Vagina (tissue), 2 donors: ENCODE measurements around the gene CORO1A. TPM values are rescaled to one million over a fixed set of nuclear protein-coding genes. Genes with fewer than 3 reads are reported as not detected.
A peak's percentile ranks its signal among the peaks of the same experiment; 100 is the strongest.
"Not testable (repeated sequence)": the region's sequence is repeated elsewhere in the genome, so short reads cannot be mapped to it uniquely, and the experiment has no call there.

ENCODE experiments used
- DNase-seq, 2 donors: peaks; one replicate each; pipeline ENCODE4 v3.0.0-alpha.2; 2017; ENCODE audit errors: extremely low spot score in 2 of 2
- H3K27ac ChIP-seq: fragments of 200-600 bp; sonication (generic); one replicate; pipeline ENCODE4 v1.5.1; 2019
- H3K27me3 ChIP-seq: fragments of 200-600 bp; sonication (generic); one replicate; pipeline ENCODE4 v1.5.1; 2019
- H3K36me3 ChIP-seq, 2 donors: fragments of 200-600 bp; sonication (generic); one replicate each; pipeline ENCODE4 v1.5.1; 2017 to 2019
- H3K4me1 ChIP-seq: fragments of 200-600 bp; sonication (generic); one replicate; pipeline ENCODE4 v1.5.1; 2019
- H3K4me3 ChIP-seq, 2 donors: fragments of 200-600 bp; sonication (generic); 1 replicate in 1 of 2; 2 replicates in 1 of 2; pipeline ENCODE4 v1.5.1; 2016 to 2019
- H3K9me3 ChIP-seq: fragments of 200-600 bp; sonication (generic); one replicate; pipeline ENCODE4 v1.5.1; 2019
- intact Hi-C: fragments of 100-400 bp; cut with DNase I; formaldehyde crosslinking; loops from one replicate; pipeline ENCODE4 v1.15.1; 2023
- small RNA-seq: library from RNA; depleted of rRNA; stranded (forward); fragments of <200 nt; gene quantifications from one replicate; pipeline ENCODE3, GENCODE V24; 2016
- total RNA-seq: library from RNA; depleted of rRNA; stranded (reverse); fragments of >200 nt; gene quantifications from one replicate; pipeline ENCODE4 v1.2.3, GENCODE V29; 2016

The CORO1A gene
- total RNA-seq, 1 donor from 2014 or later = 51.1 TPM

DNA sequence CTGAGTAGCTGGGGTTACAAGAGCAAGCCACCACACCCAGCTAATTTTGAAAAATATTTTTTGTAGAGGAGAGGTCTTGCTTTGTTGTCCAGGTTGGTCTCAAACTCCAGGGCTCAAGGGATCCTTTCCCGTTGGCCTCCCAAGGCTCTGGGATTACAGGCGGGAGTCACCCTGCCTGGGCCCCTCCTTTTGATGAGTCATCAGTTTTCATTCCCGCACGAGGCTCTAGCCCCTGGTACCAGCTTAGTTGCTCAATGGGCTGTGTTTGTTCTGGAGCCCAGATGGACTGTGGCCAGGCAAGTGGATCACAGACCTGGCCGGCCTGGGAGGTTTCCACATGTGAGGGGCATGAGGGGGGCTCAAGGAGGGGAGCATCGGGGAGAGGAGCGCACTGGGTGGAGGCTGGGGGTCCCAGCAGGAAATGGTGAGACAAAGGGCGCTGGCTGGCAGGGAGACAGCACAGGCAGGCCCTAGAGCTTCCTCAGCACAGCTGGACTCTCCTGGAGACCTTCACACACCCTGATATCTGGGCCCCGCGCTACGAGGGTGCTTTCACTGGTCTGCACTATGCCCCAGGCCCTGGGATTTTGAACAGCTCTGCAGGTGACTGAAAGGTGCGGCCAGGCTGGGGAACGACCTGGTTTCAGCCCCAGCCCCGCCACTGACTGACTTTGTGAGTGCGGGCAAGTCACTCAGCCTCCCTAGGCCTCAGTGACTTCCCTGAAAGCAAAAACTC is 16.4 kb downstream of the CORO1A start:
- intact Hi-C loops, H3K27me3 ChIP-seq, DNase-seq, H3K36me3 ChIP-seq, H3K4me3 ChIP-seq, H3K9me3 ChIP-seq, H3K27ac ChIP-seq, H3K4me1 ChIP-seq: not testable (repeated sequence)

DNA sequence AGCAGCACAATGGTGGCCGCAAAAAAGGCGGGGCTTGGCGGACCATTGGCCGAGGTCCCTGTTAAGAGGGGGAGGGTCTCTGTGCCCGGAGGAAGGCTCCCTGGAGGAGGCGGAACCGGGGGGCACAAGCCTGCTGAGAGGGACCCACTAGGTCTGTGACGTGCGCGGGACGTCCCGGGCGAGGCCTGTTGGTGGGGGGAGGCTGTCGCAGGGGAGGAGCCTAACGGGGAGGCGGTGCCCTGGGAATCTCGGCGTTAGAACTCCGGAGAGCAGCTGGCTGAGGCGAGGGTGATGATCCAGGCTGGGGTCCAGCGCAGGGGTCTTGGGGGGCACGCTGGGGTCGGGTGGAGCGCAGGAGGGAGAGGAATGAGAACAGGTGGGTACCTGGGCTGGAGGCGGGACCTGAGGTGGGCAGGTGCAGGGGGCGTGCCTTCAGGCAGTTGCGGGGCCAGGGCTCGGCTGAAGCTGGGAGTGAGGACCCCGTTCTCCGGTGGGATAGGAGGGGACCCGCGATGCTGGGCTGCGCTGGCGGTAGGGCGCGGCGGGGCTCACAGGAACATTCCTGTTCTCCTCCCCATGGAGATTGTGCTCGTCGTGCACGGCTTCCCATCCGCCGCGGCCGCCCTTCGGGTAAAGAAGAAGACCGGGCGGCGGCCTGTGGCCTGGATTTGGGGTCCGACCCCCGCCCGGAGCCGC is 22.3 kb downstream of the CORO1A start:
- H3K4me3 ChIP-seq = peak overlapping the region; percentile 47 to 55
- H3K4me1 ChIP-seq, H3K36me3 ChIP-seq, DNase-seq, intact Hi-C loops, H3K27me3 ChIP-seq, H3K9me3 ChIP-seq, H3K27ac ChIP-seq: not testable (repeated sequence)

DNA sequence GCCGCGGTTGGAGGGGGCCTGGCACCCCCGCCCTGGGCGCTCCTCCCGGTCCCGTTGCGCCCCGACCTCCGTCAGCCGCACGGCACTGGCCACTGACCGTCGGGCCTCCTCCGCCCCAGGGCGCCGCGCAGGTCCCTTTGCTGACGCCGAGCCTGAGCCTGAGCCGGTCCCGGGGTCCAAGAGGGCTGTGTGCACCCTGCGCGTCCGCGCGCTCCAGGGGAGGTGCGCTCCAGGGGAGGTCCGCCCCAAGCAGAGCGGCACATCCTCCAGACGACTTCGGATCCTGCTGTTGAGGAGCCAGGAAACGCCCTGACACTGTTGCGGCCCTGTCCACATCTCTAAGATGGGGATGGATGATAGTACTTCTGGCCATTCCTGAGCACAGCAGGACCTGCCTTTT is 22.9 kb downstream of the CORO1A start:
- H3K4me3 ChIP-seq = peak overlapping the region; percentile 47 to 55
- H3K27me3 ChIP-seq = not testable (repeated sequence)

DNA sequence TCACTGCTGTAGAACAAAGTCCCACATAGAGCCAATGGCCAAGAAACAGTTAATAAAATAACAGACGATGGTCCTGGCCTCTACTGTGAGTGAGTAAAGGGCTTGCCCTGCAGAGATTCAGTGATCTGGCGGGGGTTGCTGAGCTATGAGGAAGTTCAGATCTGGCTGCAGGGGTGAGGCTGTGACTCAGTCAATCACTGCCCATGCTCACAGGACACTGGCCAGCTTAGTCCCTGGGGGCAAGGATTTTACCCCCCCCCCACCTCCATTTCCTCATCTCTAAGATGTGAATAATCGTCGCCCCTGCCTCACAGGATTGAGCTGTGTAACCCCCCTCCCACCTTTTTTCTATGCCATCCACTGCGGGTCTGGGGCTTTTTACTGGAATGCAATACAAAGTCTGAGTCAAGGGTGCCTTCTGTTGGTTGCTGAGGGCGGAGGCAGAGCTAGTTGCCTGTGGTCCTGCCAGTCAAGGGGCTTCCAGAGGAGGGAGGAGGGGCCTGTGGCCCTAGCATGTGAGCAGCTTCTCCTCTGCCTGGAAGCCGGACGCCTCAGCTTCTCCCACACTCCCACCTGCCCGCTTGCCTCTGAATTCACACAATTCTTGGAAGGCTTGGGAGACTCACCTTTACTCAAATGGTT is 23.8 kb downstream of the CORO1A start:
- intact Hi-C loops, H3K27me3 ChIP-seq, H3K4me3 ChIP-seq, H3K27ac ChIP-seq, DNase-seq, H3K4me1 ChIP-seq, H3K9me3 ChIP-seq, H3K36me3 ChIP-seq: not testable (repeated sequence)

More for the DNA sequence above, 22.9 kb downstream of the CORO1A start:
- H3K36me3 ChIP-seq, DNase-seq, H3K4me1 ChIP-seq, intact Hi-C loops, H3K9me3 ChIP-seq, H3K27ac ChIP-seq: not testable (repeated sequence)

DNA sequence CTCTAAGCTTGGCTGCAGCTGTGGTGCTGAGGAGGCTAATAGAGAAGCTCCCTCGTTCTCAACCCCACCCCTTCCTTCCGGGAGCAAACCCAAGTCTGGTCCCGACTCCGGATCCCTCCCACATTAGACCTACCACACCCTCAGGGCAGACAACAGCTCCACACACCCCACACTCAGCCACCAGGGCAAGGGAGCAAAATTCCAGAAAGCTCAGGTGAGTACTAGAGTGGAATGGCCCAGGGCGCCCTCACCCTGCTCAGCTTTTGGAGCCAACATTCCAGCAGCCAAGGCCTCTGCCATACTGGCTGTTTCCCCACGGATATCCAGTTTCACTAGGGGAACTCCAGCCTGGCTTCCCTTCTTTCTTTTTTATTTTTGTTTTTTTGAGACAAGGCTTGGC is 25.6 kb downstream of the CORO1A start:
- H3K36me3 ChIP-seq, H3K9me3 ChIP-seq, H3K27me3 ChIP-seq, H3K4me3 ChIP-seq, intact Hi-C loops, H3K4me1 ChIP-seq, DNase-seq, H3K27ac ChIP-seq: not testable (repeated sequence)

- H3K4me3 ChIP-seq, H3K4me1 ChIP-seq, H3K27ac ChIP-seq, intact Hi-C loops, DNase-seq, H3K36me3 ChIP-seq, H3K27me3 ChIP-seq, H3K9me3 ChIP-seq: not testable (repeated sequence)
These were observed 28.0 kb downstream of the CORO1A start for GRCh38 chr16:30211414-30211813.

- H3K27ac ChIP-seq, H3K4me3 ChIP-seq, DNase-seq, H3K9me3 ChIP-seq, H3K27me3 ChIP-seq, intact Hi-C loops, H3K4me1 ChIP-seq, H3K36me3 ChIP-seq: not testable (repeated sequence)
These were observed 33.7 kb downstream of the CORO1A start for GRCh38 chr16:30217082-30217481.

Small RNAs within 50 kb of the gene (small RNA-seq; reads per million reads assigned to genes)
- not detected for gene AC106782.4

Other genes starting within 250 kb of the CORO1A start
- 85.7 TPM for gene TMEM219, start 221.5 kb upstream of the CORO1A start, total RNA-seq
- 33.1 TPM for gene TAOK2, start 209.7 kb upstream of the CORO1A start, total RNA-seq
- 7.1 TPM for gene HIRIP3, start 188.0 kb upstream of the CORO1A start, total RNA-seq
- 32.7 TPM for gene INO80E, start 187.4 kb upstream of the CORO1A start, total RNA-seq
- 2.2 TPM for gene DOC2A, start 172.6 kb upstream of the CORO1A start, total RNA-seq
- gene C16orf92, start 160.4 kb upstream of the CORO1A start, total RNA-seq = not detected
- 0.98 TPM for gene TLCD3B, start 152.3 kb upstream of the CORO1A start, total RNA-seq
- gene ALDOA, start 117.8 kb upstream of the CORO1A start, total RNA-seq = 810 TPM
- 60.4 TPM for gene PPP4C, start 107.6 kb upstream of the CORO1A start, total RNA-seq
- 6.4 TPM for gene TBX6, start 91.7 kb upstream of the CORO1A start, total RNA-seq
- 116 TPM for gene YPEL3, start 87.4 kb upstream of the CORO1A start, total RNA-seq
- 6.9 TPM for gene GDPD3, start 70.1 kb upstream of the CORO1A start, total RNA-seq
- 104 TPM for gene MAPK3, start 60.4 kb upstream of the CORO1A start, total RNA-seq
- 292 TPM for gene BOLA2B, start 10.1 kb downstream of the CORO1A start, total RNA-seq
- 48.9 TPM for gene SLX1A, start 10.3 kb downstream of the CORO1A start, total RNA-seq
- gene SULT1A3, start 15.7 kb downstream of the CORO1A start, total RNA-seq = 10.8 TPM
- gene NPIPB13, start 64.9 kb downstream of the CORO1A start, total RNA-seq = 0.25 TPM
- 29.2 TPM for gene CD2BP2, start 171.7 kb downstream of the CORO1A start, total RNA-seq
- gene TBC1D10B, start 186.9 kb downstream of the CORO1A start, total RNA-seq = 42.2 TPM
- gene MYL11, start 191.2 kb downstream of the CORO1A start, total RNA-seq = not detected
- gene SEPTIN1, start 199.0 kb downstream of the CORO1A start, total RNA-seq = 3.7 TPM
- gene ZNF48, start 211.8 kb downstream of the CORO1A start, total RNA-seq = 3.4 TPM
- 42.7 TPM for gene ZNF771, start 224.0 kb downstream of the CORO1A start, total RNA-seq
- gene DCTPP1, start 246.4 kb downstream of the CORO1A start, total RNA-seq = 14.5 TPM